Bronchial epithelial cell (primary cell): Measurements from ENCODE around the gene LENEP. TPM values are rescaled to one million over a fixed set of nuclear protein-coding genes. Genes with fewer than 3 reads are reported as not detected.
A peak's percentile ranks its signal among the peaks of the same experiment; 100 is the strongest.
"Not testable (repeated sequence)": the region's sequence is repeated elsewhere in the genome, so short reads cannot be mapped to it uniquely, and the experiment has no call there.

Experiments
- DNase-seq: peaks from one replicate; pipeline ENCODE4 v3.0.0-alpha.2; 2010; ENCODE audit warnings: low read depth
- FAIRE-seq: peaks from 2 replicates; lab custom pipeline; 2011; peaks lifted over from hg19 to GRCh38; lab: Jason Lieb, UNC
- H3K27me3 ChIP-seq: 2 replicates; pipeline ENCODE4 v1.5.1; 2011; ENCODE audit warnings: low read length; ENCODE audit not compliant: control insufficient read depth, insufficient read depth
- H3K36me3 ChIP-seq: 2 replicates; pipeline ENCODE4 v1.5.1; 2011; ENCODE audit warnings: low read length; ENCODE audit not compliant: control insufficient read depth, insufficient read depth
- H3K4me3 ChIP-seq: 2 replicates; pipeline ENCODE4 v1.5.1; 2011; ENCODE audit warnings: mild to moderate bottlenecking, low read depth, low read length, control low read depth
- total RNA-seq: library from RNA; depleted of rRNA; stranded (reverse); fragments of >200 nt; gene quantifications from 2 replicates; pipeline ENCODE4 v1.2.1, GENCODE V29; 2014
- TF ChIP-seq, protein P1 (sequence below): IDR thresholded peaks from 2 replicates; pipeline ENCODE4 v1.5.1; 2011; ENCODE audit warnings: mild to moderate bottlenecking, moderate library complexity, low read length, control low read depth, inconsistent platforms; ENCODE audit not compliant: insufficient read depth, severe bottlenecking

Gene LENEP
- total RNA-seq, 1 donor from 2014 or later: not detected

DNA sequence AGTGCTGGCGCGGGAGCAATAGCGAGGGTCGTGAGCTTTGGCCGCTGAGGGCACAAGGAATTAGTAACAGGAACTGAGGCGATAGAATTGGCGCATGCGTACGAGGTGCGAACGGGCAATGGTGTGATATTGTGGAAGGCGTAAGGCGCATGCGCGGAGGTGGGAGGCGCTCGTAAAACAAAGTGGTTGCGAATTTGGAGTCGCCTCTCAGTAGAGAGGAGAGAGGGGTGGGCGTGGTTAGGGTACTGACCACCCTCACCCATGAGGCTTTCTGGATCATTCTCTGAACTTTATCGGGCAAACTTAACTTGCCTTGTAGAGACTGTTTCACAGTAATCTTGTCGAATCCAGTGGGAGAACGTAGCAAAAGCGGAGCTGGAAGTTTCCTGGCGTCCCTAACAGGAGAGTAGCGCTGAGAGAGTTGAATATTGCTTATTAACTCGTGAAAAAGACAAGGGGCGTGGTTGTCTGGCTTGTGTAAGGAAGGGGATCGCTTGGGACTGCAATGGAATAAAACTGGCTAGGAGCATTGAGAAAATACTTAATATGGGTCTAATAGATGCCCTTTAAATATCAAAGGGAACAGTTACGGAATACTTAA is 18.5 kb upstream of the LENEP start:
- Histone ChIP-seq H3K27me3 (no peaks in the 10 kb centered on the region), H3K36me3 (peaks cover under 1% of the 10 kb centered on the region), H3K4me3 (peak overlapping the region; percentile 35)
- DNase-seq: peak; percentile 93
- TF ChIP-seq, protein P1, sequence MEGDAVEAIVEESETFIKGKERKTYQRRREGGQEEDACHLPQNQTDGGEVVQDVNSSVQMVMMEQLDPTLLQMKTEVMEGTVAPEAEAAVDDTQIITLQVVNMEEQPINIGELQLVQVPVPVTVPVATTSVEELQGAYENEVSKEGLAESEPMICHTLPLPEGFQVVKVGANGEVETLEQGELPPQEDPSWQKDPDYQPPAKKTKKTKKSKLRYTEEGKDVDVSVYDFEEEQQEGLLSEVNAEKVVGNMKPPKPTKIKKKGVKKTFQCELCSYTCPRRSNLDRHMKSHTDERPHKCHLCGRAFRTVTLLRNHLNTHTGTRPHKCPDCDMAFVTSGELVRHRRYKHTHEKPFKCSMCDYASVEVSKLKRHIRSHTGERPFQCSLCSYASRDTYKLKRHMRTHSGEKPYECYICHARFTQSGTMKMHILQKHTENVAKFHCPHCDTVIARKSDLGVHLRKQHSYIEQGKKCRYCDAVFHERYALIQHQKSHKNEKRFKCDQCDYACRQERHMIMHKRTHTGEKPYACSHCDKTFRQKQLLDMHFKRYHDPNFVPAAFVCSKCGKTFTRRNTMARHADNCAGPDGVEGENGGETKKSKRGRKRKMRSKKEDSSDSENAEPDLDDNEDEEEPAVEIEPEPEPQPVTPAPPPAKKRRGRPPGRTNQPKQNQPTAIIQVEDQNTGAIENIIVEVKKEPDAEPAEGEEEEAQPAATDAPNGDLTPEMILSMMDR: no peak
- no peak for FAIRE-seq

DNA sequence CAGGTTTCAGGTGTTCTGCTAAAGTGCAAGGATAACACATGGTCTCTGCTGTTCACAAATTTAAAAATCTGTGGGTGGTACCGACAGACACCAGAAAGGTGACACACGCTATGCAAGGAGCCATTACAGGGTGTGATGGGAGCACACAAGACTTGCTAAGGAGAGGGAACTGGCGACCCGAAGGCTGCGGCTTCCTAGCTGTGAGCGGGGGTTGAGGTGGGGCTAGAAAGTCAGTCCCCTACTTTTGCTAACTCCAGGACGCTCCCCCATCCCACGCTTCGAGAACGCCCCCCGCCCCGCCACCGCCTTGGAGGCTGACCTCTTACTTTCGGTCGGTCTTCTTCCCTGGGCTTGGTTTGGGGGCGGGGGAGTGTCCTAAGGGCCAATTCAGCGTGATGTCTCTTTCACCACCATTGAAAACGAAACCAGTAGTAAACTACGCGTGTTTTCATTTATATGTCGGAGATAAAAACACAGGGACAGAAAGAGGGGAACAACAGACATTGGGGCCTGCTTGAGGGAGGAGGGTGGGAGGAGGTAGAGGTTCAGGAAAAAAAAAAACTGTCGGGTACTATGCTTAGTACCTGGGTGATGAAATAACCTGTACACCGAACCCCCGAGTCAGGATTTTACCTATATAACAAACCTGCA is 17.9 kb upstream of the LENEP start:
- FAIRE-seq (no peak), DNase-seq (peak; percentile 40)
- Histone ChIP-seq H3K27me3 (no peaks in the 10 kb centered on the region), H3K36me3 (no peaks in the 10 kb centered on the region), H3K4me3 (peak overlapping the region; percentile 35)
- TF ChIP-seq, protein P1: no peak

DNA sequence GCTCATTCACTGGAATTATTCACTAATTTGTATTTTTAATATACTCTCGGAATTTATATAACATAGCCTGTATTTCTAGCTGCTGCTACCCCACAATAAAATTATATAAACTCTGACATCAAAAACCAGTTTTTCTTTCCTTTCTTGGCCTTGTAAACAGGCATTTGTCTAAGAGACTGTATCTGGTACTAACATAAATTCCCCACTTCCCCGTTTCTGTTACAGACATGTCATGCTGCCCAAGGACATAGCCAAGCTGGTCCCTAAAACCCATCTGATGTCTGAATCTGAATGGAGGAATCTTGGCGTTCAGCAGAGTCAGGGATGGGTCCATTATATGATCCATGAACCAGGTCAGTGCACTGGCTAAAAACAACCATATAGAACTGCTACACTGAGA is 15.6 kb upstream of the LENEP start:
- DNase-seq, H3K36me3 ChIP-seq, FAIRE-seq, H3K27me3 ChIP-seq, H3K4me3 ChIP-seq: not testable (repeated sequence)

DNA sequence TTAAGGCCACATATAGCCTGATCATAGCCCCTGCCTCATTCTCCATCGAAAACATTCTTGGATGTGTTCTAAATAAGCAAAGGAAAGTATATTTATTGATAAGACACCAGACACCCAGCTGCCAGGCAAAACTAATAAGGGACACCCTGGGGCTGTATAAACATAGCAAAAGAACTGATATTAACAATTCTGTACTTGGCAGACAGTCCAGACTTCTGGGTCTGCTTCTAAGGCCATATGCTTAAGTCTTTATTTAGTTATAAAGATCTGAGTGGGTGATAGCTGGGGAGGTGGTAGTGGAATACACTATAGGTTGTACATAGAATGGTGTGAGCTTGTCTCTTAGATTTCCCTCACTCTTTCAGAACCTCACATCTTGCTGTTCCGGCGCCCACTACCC is 15.0 kb upstream of the LENEP start:
- Histone ChIP-seq H3K36me3 (no peaks in the 10 kb centered on the region), H3K27me3 (no peaks in the 10 kb centered on the region), H3K4me3 (no peak overlapping the region)
- no peak for DNase-seq
- TF ChIP-seq, protein P1: no peak
- no peak for FAIRE-seq

DNA sequence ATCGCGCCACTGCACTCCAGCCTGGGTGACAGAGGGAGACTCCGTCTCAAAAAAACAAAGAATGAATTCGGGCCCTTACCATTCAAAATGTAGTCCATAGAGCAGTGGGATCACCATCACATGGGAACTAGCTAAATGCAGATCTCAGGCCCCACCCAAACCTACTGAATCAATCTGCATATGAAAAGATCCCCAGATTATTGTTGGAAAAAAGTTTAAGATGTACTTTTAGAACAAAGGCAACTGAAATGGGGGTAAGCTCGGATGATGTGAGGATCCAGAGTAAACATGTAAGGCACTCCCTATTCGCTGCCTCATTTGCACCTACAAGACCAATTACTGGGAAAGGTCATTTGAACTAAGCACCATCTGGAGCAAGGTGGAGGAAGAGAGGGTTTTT is 11.0 kb upstream of the LENEP start:
- Histone ChIP-seq H3K4me3 (no peak overlapping the region), H3K36me3 (peaks cover under 1% of the 10 kb centered on the region), H3K27me3 (no peaks in the 10 kb centered on the region)
- no peak for DNase-seq
- TF ChIP-seq, protein P1: no peak
- FAIRE-seq: no peak

DNA sequence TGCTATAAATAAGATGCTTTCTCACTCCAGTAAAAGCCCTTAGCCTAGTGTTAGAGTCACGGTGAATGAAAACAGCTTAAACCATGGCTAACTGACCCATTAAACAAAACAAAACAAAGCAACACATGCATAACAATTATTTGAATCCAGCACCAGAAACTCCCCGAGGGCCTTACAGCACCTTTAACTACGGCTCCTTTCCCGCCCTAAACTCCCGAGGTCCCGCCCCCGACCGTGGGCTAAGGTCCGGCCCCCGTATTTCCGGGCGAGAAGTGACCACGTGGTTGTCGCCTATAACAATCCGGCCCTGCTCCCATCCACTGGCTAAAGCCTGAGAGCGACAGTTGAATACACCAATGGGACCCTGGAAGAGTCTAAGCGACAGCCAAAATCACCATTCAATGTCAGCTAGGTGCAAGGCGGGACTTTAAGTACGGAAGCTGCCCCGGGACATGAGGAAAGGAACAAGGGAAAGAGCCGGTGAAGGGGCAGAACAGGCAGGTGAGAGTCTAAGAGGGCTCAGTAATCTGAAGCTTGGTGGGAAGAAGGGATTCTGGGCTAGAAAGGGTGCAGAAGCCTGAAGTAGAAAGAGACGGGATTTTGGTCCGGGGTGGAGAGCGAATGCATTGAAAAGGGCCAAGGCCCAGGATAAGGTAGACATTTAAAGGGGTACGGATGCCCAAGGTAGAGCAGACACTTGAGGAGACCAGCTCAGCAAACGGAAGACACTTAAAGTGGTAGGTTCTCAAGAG is 10.3 kb upstream of the LENEP start, which contains the start of gene FLAD1:
FLAD1 (plus strand) TSS at position 448 of the 752 bp plus-strand sequence. CDS start 351 bp downstream, outside the sequence.
- DNase-seq (peak; percentile 100), FAIRE-seq (no peak)
- Histone ChIP-seq H3K36me3 (peaks cover 6% of the 10 kb centered on the region), H3K27me3 (no peaks in the 10 kb centered on the region), H3K4me3 (peak within 1 kb of the TSS; percentile 66)
- TF ChIP-seq, protein P1: no peak
